T47D (cell line): Measurements from ENCODE around the gene NUP210L.
"Not testable (repeated sequence)": the region's sequence is repeated elsewhere in the genome, so short reads cannot be mapped to it uniquely, and the experiment has no call there.

ENCODE experiments used
- DNase-seq, 2 experiments: peaks; one replicate each; pipeline versions ENCODE4 v3.0.0 to v3.0.0-alpha.2; 2011 to 2012; ENCODE audit warnings: low read depth in 1 of 2, low spot score in 1 of 2
- JUND ChIP-seq: IDR thresholded peaks from 2 replicates; pipeline ENCODE4 v1.6.1; 2012; ENCODE audit warnings: low read depth
- in situ Hi-C: cut with HindIII; loops from 2 replicates; pipeline ENCODE4 v1.10.0; 2016; ENCODE audit warnings: low sequenced_read_pairs, low pct_unique_long_range_greater_than_20kb

The NUP210L gene

DNA sequence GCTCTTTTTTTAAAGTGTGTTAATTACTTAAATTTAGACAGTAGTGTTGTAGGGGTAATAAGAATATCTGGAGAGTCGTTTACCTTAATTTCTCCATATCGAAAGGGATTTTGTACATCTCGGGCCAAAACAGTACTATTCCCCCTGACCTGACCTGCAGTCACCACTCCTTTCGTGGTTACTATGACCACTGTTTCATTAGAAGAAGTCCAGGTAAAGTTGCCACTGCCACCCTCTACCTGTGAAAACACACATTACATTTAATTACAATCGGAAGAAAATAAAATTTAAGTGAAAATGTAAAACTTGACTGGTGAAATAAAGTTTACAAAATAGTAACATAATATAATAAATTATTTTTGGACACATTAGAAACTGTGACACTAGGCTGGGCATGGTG is 37.2 kb downstream of the NUP210L start:
- in situ Hi-C loops, result no loop called here
- no peak for DNase-seq

DNA sequence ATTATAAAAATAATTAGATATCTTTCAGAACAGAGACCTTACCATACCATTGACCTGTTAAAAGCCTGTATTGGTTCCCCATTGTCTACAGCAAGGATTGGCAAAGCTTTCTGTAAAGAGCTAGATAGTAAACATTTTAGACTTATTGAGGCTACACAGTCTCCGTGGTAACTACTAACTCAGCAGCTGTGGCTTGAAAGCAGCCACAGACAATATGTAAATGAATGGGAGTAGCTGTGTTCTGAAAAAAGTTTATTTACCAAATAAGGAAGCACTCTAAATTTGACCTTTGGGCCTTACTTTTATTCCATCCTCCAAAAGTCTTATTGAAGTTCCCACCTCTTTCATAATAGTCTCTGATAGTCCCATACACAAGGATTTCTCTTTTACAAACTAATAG is 39.7 kb downstream of the NUP210L start:
- no peak for DNase-seq
- in situ Hi-C loops, result no loop called here
- no peak for TF ChIP-seq JUND

More for the DNA sequence above, 37.2 kb downstream of the NUP210L start:
- no peak for TF ChIP-seq JUND

GRCh38 chr1:154104433-154105082 is 50.3 kb downstream of the NUP210L start:
- in situ Hi-C loops, result no loop called here
- TF ChIP-seq JUND, result no peak

DNA sequence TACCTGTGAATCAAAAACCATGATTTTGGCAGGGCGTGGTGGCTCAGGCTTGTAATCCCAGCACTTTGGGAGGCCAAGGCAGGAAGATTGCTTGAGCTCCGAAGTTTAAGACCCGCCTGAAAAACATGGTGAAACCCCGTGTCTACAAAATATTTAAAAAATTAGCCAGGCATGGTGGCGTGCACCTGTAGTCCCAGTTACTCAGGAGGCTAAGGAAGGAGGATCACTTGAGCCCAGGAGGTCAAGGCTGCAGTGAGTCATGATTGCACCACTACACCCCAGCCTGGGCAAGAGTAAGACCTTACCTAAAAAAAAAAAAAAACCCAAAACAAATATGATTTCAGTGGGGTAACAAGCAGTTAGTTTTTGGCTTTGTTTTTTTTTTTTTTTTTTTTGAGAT is 54.7 kb downstream of the NUP210L start:
- in situ Hi-C loops, DNase-seq: not testable (repeated sequence)

More at GRCh38 chr1:154104433-154105082, 50.3 kb downstream of the NUP210L start:
- DNase-seq, result peak in 1 of 2 experiments; percentile 61

DNA sequence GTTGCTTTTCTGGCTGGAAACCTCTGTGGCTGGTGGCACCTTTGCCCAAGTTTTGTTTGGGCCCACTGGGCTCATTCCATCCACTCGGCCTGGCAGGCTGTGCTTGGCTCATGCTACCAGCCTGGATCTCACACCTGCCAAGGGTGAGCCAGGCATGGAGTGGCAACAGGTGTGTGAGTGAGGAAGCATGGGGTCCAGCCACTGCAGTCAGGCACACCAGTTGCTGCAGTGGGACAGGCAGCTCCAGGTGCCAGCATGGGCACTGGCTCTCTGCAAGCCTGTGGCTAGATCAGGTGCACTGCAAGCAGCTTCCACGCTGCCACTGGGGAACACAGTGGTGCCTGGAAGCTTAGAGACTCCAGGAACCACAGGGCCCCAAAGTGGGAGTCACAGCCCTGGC is 57.0 kb downstream of the NUP210L start:
- TF ChIP-seq JUND, result no peak
- DNase-seq, result no peak

GRCh38 chr1:154095456-154096060 is 59.3 kb downstream of the NUP210L start:
- no peak for DNase-seq
- in situ Hi-C loops, result no loop called here
- no peak for TF ChIP-seq JUND

More for the DNA sequence above, 57.0 kb downstream of the NUP210L start:
- in situ Hi-C loops, result no loop called here

DNA sequence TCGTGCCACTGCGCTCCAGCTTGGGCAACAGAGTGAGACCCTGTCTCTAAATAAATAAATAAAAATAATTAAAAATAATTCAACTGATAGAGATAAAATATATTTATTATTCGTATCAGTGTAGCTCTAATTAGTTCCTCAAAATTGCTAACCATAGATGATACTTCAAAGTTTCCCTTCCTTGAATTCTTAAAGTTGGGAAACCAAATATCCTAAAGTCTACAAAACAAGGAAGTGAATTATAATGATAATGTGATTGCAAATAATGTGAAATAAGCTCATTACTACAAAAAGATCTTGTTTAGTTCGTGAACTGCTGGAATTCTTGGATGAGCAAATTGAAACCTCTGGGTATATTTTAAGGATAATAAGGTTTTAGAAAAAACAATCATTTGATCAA is 60.5 kb downstream of the NUP210L start:
- in situ Hi-C loops, result no loop called here

GRCh38 chr1:154093699-154094098 is 61.2 kb downstream of the NUP210L start:
- TF ChIP-seq JUND, result no peak
- in situ Hi-C loops, result no loop called here
- no peak for DNase-seq

More for the DNA sequence above, 60.5 kb downstream of the NUP210L start:
- no peak for TF ChIP-seq JUND
- no peak for DNase-seq

DNA sequence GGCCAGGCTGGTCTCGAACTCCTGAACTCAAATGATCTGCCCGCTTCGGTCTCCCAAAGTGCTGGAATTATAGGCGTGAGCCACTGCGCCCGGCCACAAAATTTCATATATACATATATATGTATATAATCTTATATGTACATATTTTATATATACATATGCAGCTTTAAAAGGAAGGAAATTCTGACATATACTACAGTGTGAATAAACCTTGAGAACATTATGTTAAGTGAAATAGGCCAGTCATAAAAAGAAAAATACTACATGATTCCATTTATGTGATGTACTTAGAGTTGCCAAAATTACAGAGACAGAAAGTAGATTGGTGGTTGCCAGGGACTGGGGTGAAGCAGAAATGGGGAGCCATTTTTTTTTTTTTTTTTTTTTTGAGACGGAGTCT is 63.2 kb downstream of the NUP210L start:
- TF ChIP-seq JUND, result no peak
- DNase-seq, result no peak
- in situ Hi-C loops, result no loop called here

GRCh38 chr1:154087574-154087973 is 67.3 kb downstream of the NUP210L start:
- DNase-seq, result no peak
- in situ Hi-C loops, result no loop called here
- TF ChIP-seq JUND, result no peak

DNA sequence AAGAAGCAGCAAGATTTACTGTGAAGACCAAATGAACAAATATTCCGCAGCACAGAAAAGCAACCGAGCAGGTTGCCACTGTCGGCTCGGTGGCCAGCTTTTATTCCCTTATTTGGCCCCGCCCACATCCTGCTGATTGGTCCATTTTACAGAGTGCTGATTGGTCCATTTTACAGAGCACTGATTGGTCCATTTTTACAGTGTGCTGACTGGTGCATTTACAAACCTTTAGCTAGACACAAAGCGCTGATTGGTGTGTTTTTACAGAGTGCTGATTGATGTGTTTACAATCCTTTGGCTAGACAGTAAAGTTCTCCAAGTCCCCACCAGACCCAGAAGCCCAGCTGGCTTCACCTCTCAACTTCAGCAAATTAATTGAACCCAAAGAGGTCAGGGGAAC is 71.8 kb downstream of the NUP210L start:
- in situ Hi-C loops, result not testable (repeated sequence)
- peak in 1 of 2 experiments; percentile 9 for DNase-seq

- in situ Hi-C loops, result no loop called here
- no peak for DNase-seq
- no peak for TF ChIP-seq JUND
Measured at GRCh38 chr1:154081386-154082126, 73.3 kb downstream of the NUP210L start.

DNA sequence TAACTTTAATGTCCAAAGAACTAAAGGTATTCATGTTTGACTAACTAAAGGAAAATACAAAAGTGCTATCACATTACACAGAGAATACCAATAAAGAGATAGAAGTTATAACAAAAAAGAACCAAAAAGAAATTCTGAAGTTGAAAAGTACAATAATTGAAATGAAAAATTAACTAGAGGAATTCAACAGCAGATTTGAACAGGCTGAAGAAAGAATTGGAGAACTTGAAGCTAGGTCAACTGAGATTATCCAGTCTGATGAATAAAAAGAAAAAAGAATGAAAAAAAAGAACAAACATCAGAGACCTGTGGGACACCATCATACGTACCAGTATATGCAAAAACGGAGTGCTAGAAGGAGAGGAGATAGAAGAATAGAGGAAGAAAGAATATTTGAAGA is 78.5 kb downstream of the NUP210L start:
- in situ Hi-C loops, result no loop called here
- no peak for DNase-seq
- no peak for TF ChIP-seq JUND
